Islet precursor cell (in vitro differentiated cells): ENCODE data around the gene BRAT1.
"Not testable (repeated sequence)": the region's sequence is repeated elsewhere in the genome, so short reads cannot be mapped to it uniquely, and the experiment has no call there.

ENCODE experiments used
- DNase-seq: peaks from one replicate; pipeline ENCODE4 v3.0.0-alpha.2; 2018

Gene BRAT1

GRCh38 chr7:2583798-2584580, 28.7 kb upstream of the BRAT1 start:
- no peak for DNase-seq

- no peak for DNase-seq
Measured at GRCh38 chr7:2582006-2582735, 26.8 kb upstream of the BRAT1 start.

DNA sequence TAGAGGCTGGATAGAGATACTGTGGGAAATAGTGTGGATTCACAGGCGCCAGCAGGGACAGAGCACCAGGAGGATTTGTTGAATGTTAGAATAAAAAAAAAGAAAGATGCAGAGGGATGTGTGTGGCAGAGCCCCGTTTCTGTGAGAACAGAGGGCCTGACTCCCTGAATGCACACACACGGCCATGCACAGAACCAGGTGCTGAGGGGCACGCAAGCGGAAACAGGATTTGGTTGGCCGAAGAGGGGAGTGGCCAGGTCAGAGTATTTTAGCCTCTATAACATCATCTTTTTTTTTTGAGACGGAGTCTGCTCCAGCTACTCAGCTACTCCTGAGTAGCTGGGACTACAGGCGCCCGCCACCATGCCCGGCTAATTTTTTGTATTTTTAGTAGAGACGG, 25.3 kb upstream of the BRAT1 start:
- DNase-seq: no peak

DNA sequence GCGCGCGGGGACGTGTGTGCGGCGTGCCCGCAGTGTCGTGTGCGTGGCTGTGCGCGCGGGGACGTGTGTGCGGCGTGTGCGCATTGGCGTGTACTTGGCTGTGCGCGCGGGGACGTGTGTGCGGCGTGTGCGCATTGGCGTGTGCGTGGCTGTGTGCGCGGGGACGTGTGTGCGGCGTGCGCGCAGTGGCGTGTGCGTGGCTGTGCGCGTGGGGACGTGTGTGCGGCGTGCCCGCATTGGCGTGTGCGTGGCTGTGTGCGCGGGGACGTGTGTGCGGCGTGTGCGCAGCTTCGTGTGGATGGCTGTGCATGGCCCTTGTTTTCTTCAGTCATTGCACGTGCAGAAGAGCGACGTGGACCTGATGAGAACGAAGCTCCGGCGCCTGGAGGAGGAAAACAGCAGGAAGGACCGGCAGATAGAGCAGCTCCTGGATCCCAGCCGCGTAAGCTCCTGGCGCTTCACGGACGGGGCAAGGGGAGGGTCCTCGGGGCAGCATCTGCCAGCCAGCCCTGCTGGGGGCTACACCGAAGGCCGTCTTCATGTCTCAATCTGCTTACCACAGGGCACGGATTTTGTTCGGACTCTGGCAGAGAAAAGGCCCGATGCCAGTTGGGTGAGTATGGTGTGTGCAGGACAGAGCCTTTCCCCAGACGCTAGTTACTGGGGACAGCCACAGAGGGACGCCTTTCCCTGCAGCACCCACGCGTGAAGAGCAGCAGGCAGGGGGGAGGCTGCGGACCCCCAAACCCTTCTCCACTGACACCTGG, 22.8 kb upstream of the BRAT1 start:
- DNase-seq: no peak

DNA sequence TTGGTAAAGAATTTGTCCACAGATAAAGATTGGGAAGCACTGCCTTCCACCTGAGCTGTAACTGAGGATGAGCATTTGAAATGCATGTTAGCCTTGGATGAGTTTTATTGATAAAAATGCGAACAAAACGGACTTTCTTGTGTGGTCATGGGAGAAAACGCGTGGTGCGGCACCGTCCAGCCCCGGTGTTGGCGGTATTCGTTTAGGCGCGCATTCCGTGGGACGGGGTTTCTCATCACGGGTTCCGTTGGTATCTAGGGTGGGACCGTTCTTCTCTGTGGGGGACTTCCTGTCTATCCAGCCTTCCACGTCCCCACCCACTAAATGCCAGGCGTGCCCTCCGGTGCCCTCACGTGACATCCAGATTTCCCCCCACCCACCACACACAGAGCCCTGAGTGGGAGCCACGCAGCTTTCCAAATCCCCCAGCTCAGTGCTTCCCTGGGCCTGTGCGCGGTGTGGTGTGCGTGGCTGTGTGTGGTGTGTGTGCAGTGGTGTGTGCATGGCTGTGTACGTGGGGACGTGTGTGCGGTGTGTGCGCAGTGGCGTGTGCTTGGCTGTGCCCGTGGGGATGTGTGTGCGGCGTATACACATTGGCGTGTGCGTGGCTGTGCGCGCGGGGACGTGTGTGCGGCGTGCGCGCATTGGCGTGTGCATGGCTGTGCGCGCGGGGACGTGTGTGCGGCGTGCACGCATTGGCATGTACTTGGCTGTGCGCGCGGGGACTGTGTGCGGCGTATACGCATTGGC, 21.6 kb upstream of the BRAT1 start:
- no peak for DNase-seq

DNA sequence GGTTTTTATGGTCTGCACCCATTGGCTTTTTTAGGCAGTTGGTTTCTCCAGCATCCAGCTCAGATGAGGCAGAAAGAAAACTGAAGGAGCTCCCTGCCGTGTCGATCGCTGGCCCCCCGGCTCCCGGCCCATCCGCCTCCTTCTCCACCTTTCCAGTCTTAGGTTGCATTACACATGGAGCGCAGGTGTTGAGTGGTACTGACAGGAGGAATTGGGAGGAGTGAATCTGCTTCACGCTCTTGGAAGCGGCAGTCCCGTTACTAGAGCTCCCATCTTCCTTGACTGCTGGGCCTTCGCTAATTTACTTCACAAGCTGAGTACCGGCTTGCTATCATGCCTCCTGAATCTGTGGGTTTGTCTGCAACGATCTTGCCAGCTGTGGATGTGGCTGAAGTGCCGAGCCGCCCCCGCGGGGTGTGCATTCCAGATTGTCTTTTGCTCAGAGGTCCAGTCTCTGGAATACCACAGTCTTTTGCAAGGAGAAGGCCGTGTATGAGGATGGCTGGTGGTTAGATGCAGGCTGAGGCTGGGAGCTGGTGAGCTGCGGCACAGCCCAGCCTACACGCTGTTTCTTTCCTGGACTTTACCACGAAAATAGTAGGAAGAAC, 20.5 kb upstream of the BRAT1 start:
- no peak for DNase-seq

DNA sequence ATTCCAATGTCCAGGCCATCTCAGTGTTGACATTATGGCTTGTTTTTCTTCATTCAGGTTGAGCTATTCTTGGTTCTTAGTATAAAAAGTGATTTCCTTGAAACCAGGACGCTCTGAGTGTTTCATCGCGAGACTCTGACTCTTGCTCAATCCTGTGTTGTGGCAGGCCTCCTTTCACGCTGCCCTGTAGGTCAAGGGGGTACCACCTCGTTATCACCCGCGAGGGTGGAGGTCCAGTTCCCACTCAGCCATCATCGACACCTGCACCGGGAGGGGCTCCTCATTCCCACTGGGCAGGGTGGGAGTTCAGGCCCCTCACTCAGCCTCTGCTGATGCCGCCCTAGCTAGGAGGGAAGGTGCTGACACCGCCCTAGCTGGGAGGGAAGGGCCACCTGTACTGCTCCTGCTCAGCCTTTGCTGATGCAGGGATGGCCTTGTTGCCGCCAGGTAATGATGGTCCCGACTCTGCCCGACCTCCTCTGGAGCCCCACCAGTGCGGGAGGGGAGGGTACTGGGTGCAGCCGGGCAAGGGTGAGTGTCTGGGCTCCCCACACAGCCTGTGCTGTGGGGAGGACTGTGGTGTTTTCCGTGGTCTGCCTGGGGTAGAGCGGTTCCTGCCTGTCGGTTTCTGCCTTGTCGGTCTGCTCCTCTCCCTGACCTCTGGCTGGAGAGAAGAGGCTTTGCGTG, 19.9 kb upstream of the BRAT1 start:
- peak; percentile 33 for DNase-seq

DNA sequence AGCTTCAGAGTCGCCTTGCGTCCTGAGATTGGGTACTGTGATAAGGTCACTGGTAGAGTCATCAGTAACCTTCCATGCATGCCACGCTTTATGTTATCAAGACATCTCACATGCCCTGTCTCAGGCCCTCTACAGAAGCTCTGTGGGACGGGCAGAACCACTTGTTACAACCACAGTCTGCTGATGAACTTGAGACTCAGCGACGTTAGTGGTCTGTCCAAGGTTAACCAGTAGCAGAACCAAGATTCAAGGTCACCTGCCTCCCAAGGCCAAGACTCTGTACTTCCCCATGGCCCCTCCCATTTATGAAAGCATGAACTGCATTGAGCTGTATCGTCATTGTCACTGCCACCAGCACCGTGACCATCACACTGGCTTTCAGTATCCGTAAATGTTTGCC, 18.4 kb upstream of the BRAT1 start:
- peak; percentile 15 for DNase-seq

GRCh38 chr7:2572101-2572842, 16.9 kb upstream of the BRAT1 start:
- peak; percentile 83 for DNase-seq

DNA sequence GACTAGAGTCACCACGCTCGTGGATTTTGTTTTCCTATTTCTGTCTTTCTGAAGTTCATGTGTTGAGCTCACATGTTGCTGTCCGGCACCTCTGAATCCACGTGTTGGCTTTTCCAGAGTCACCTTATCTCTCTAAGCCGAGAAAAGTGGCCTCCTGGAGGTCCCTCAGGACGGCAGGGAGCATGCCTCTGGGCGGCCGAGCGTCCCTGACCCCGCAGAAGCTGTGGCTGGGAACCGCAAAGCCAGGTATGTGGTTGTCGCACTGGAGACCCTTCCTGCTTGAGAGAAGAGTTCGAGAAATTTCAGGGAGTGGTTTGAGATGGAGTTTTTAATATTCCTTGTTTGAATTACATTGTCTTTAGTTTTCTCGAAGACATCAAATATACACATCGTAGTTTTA, 16.1 kb upstream of the BRAT1 start:
- peak; percentile 52 for DNase-seq

- no peak for DNase-seq
Measured at GRCh38 chr7:2570021-2570420, 14.7 kb upstream of the BRAT1 start.

- DNase-seq: no peak
Measured at GRCh38 chr7:2569421-2569820, 14.1 kb upstream of the BRAT1 start.

GRCh38 chr7:2568521-2569223, 13.3 kb upstream of the BRAT1 start:
- DNase-seq: no peak

DNA sequence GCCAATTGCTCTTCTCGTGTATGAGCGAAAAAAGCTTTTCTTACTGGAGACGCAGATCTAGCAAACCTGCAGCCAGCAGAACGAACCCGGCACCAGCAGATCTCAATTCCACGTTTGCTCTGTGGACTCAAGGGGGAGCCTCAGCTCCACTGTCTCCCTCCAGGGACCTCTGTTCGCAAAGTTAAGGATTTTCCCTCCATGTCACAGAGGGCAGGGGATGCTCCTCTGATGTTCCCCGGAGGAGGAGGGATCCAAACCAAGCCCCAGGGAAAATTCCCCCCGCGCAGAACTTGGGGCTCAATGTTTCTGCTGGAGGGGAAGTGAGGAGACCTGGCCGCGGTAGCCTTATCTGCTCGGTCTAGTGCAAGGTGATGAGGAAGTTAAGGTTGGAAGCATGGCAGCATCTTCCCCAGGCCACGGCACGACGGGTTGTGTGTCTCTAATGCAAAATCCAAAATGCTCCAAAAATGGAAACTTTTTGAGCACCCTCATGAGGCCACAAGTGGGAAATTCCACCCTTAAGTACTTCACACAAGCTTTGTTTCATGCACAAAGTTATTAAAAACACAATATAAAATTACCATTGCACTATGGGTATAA, 12.5 kb upstream of the BRAT1 start:
- peak; percentile 70 for DNase-seq

DNA sequence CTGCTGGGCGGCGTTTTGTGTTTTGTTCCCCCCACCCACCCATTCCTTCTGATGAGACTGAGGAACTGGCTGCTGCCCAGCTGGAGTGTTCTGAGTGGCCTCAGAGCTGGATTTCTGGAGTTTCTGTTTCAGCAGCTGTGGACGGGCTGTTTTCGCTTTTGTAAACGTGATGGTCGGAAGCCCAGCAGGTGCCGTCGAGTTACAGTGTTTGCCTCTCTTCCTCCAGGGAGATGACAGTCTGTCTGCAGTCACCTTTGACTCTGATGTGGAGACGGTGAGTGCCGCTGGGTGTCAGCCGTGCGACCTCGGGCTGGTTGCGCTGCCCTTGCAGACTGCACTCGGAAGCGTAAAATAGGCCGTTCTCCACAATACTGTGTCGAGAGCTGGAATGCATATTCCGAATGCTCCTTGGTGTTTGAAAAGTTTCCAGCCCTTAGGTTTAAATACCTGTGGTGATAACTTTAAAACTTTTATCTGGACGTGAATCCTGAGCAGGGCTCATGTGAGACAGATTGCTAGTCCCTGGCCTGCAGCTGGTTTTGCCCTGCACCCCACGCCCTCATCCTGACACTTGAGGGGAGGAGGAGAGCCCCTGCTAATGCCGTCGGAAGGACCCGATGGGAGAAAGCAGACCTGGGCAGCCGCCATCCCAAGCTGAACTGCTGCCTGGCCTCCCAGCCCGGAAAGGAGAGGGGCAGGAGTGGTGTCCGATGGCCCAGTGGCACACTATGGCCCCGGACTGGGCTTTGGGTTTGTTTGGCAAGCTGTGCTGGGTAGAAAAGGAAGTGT, 11.8 kb upstream of the BRAT1 start:
- no peak for DNase-seq

- DNase-seq: no peak
Measured at GRCh38 chr7:2566348-2566889, 11.1 kb upstream of the BRAT1 start.

GRCh38 chr7:2564970-2565540, 9.7 kb upstream of the BRAT1 start:
- peak; percentile 25 for DNase-seq

DNA sequence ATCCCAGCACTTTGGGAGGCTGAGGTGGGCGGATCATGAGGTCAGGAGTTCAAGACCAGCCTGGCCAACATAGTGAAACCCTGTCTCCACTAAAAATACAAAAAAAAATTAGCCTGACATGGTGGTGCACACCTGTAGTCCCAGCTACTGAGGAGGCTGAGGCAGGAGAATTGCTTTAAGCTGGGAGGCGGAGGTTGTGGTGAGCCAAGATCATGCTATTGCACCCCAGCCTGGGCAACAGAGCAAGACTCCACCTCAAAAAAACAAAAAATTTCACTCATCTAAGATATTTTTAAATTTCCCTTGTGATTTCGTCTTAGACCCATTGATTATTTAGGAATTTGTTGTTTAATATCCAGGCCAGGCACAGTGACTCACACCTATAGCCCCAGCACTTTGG, 8.6 kb upstream of the BRAT1 start:
- not testable (repeated sequence) for DNase-seq
